ENCODE results near the gene WDR41.

GRCh38 chr5:77428526-77428925 lies 63.6 kb downstream of the WDR41 start:
- no peak for TF ChIP-seq CTCF (IDR thresholded peaks at IDR 0.05)
- TF ChIP-seq EP300 (IDR thresholded peaks at IDR 0.05), result no peak

Data from tibial nerve (tissue), 4 donors.